K562 (cell line): ENCODE measurements around the gene PRMT7.

Experiments used
- E2F4 ChIP-seq: sonication (generic); formaldehyde crosslinking; IDR thresholded peaks from 2 replicates; pipeline ENCODE4 v1.8.0; 2022; ENCODE audit warnings: mild to moderate bottlenecking, low read depth, missing genetic modification reagents
- GABPB1 ChIP-seq: sonication (generic); formaldehyde crosslinking; IDR thresholded peaks from 2 replicates; pipeline ENCODE4 v1.8.0; 2022; ENCODE audit warnings: mild to moderate bottlenecking, missing genetic modification reagents
- MCM7 ChIP-seq, 2 experiments: fragments of 450-650 bp; IDR thresholded peaks; 2 replicates each; pipeline ENCODE4 v1.6.1; 2016 to 2018
- OTX1 ChIP-seq: fragments of 450-650 bp; formaldehyde crosslinking; IDR thresholded peaks from 2 replicates; pipeline ENCODE4 v1.4.0; 2022; ENCODE audit warnings: mild to moderate bottlenecking

DNA sequence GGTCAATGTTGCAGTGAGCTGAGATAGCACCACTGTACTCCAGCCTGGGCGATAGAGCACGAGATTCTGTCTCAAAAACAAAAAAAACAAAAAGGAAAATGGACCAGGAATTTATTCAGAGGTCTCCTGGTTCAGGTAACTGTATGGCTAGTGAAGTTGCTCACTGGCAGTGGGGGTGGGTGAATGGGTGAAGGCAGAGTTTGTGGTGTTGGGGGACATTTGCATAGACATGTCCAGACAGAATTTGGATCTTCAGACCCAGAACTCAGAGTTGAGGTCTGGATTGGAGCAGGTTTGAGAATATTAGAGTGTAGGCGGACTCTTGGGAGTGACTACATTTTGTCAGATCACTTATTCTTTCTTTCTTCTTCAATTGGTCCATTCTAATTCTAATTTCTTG, 82.5 kb downstream of the PRMT7 start:
- no peak for TF ChIP-seq OTX1 (CRISPR knock-in tag)
- TF ChIP-seq E2F4: no peak
- no peak for TF ChIP-seq MCM7 (IDR thresholded peaks at IDR 0.05)
- TF ChIP-seq GABPB1 (CRISPR knock-in tag): no peak
